ENCODE data around the gene MGAT3.

Gene MGAT3

GRCh38 chr22:39498802-39499201 lies 42.0 kb downstream of the MGAT3 start (continued):
- TF ChIP-seq ZBTB1 (tag by site-specific recombination; IDR thresholded peaks at IDR 0.05): no peak
- TF ChIP-seq ZBTB10 (tag by site-specific recombination; IDR thresholded peaks at IDR 0.05): no peak
- no peak for TF ChIP-seq ZBTB6 (tag by site-specific recombination; IDR thresholded peaks at IDR 0.05)
- no peak for TF ChIP-seq ZSCAN23 (tag by site-specific recombination; IDR thresholded peaks at IDR 0.05)
- 0 out of 2 replicates have a peak, but pooled peaks have one; percentile 40 for TF ChIP-seq ZNF341 (tag by site-specific recombination; IDR thresholded peaks at IDR 0.05; ENCODE audit: low read depth)
- TF ChIP-seq ZNF677 (tag by site-specific recombination; IDR thresholded peaks at IDR 0.05): no peak
- TF ChIP-seq PRDM1 (tag by site-specific recombination; IDR thresholded peaks at IDR 0.05): peak; percentile 88
- TF ChIP-seq ZNF596 (tag by site-specific recombination; IDR thresholded peaks at IDR 0.05): no peak
- TF ChIP-seq ZNF488 (tag by site-specific recombination; IDR thresholded peaks at IDR 0.05): no peak
- peak; percentile 47; the same call in 1 of the 2 replicates for TF ChIP-seq ZNF398 (tag by site-specific recombination; IDR thresholded peaks at IDR 0.05)
- no peak for TF ChIP-seq ZNF514 (tag by site-specific recombination; IDR thresholded peaks at IDR 0.05)
- TF ChIP-seq SCRT1 (tag by site-specific recombination; IDR thresholded peaks at IDR 0.05; ENCODE audit: borderline replicate concordance): no peak
- no peak for TF ChIP-seq ZFHX2 (tag by site-specific recombination; conservative IDR thresholded peaks at IDR 0.05)
- no peak for TF ChIP-seq HOXC10 (CRISPR knock-in tag; IDR thresholded peaks at IDR 0.05)
- no peak for TF ChIP-seq ZNF654 (tag by site-specific recombination; IDR thresholded peaks at IDR 0.05; ENCODE audit: low read depth)
- no peak for TF ChIP-seq ZNF394 (tag by site-specific recombination; IDR thresholded peaks at IDR 0.05; ENCODE audit: borderline replicate concordance)
- peak; percentile 49; the same call in 1 of the 2 replicates for TF ChIP-seq ZNF121 (tag by site-specific recombination; IDR thresholded peaks at IDR 0.05)
- no peak for TF ChIP-seq ZNF302 (tag by site-specific recombination; IDR thresholded peaks at IDR 0.05; ENCODE audit: low read depth)
- no peak for TF ChIP-seq ZNF350 (tag by site-specific recombination; IDR thresholded peaks at IDR 0.05)
- no peak for TF ChIP-seq ZNF660 (tag by site-specific recombination; IDR thresholded peaks at IDR 0.05)
- no peak for TF ChIP-seq ZNF26 (tag by site-specific recombination; IDR thresholded peaks at IDR 0.05)
- TF ChIP-seq ZFP69B (tag by site-specific recombination; IDR thresholded peaks at IDR 0.05): no peak
- no peak for TF ChIP-seq GLIS2 (tag by site-specific recombination; IDR thresholded peaks at IDR 0.05)
- TF ChIP-seq KLF9 (tag by site-specific recombination; IDR thresholded peaks at IDR 0.05; ENCODE audit: low read depth): no peak
